GM12873 (cell line): ENCODE measurements around the gene SLIT1.

ENCODE experiments used
- TF ChIP-seq, protein P1 (sequence below): IDR thresholded peaks from 2 replicates; pipeline ENCODE4 v1.5.1; 2012; ENCODE audit warnings: low read depth, mild to moderate bottlenecking, moderate library complexity, low read length, control low read depth; ENCODE audit not compliant: insufficient read depth; ENCODE audit errors: missing control alignments

Gene SLIT1

GRCh38 chr10:97226398-97226797 lies 40.6 kb upstream of the SLIT1 start:
- TF ChIP-seq, protein P1, sequence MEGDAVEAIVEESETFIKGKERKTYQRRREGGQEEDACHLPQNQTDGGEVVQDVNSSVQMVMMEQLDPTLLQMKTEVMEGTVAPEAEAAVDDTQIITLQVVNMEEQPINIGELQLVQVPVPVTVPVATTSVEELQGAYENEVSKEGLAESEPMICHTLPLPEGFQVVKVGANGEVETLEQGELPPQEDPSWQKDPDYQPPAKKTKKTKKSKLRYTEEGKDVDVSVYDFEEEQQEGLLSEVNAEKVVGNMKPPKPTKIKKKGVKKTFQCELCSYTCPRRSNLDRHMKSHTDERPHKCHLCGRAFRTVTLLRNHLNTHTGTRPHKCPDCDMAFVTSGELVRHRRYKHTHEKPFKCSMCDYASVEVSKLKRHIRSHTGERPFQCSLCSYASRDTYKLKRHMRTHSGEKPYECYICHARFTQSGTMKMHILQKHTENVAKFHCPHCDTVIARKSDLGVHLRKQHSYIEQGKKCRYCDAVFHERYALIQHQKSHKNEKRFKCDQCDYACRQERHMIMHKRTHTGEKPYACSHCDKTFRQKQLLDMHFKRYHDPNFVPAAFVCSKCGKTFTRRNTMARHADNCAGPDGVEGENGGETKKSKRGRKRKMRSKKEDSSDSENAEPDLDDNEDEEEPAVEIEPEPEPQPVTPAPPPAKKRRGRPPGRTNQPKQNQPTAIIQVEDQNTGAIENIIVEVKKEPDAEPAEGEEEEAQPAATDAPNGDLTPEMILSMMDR, result no peak

DNA sequence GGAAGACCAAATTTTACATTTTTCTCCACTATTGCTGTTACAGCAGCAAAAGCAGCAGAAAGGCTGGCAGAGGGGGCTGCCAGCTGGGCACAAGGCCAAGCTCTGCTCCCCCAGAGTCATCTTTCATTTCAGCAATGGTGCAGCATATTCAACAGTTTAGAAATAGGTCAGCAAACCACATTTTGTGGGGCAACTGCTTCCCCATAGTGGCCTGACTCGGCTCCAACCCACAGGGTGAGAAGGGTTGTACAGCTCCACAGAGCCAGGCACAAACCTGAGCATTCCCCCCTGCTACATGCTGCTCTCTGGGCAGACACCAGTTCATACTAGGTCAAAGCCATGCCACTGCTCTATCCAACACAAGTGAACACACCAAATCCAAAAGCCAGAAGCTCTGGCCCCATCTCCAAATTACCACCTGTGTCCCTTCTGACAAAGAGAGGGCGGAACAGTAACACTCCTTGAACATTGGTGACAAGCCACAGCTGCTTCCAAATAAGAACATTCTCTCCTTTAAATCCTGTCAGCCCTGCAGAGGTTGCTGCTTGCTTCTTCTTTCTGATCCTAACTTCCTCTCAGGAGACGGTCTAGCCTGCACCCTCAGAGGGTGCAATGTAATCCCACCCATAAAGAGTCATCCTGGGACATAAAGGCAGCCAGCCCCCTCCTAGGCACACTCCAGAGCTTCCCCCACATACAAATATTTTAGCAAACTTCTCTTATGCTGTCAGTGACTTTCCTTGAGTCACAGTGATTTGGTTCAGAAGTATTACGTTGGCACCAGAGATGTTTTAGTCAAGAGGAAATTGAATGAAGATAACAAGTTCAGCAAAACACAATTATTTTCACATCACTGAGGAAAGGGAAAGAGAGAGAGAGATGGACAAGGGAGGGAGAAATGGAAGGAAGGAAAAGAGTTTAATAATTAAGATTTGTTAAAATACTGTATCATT lies 39.0 kb upstream of the SLIT1 start:
- TF ChIP-seq, protein P1, result no peak

GRCh38 chr10:97222326-97222961 lies 36.7 kb upstream of the SLIT1 start:
- TF ChIP-seq, protein P1, result no peak

DNA sequence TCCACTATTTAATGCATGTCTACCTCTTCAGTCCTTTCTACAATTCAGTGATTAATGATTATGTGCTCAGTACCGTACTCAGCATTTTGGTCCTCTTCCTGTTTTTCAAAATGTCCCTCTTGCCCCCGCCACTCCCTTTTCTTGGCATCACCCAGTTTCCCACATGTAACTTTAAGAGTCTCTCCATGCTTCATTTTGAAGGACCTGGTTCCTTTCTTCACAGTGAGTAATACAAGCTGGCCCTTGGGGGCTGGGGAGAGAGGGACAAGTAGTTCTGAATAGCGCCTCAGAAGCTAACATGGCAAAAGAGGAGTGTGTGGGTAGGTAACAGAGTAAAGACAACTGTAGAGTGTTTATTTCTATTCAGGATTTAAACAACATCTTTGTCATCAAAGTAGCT lies 34.6 kb upstream of the SLIT1 start:
- TF ChIP-seq, protein P1, result no peak

DNA sequence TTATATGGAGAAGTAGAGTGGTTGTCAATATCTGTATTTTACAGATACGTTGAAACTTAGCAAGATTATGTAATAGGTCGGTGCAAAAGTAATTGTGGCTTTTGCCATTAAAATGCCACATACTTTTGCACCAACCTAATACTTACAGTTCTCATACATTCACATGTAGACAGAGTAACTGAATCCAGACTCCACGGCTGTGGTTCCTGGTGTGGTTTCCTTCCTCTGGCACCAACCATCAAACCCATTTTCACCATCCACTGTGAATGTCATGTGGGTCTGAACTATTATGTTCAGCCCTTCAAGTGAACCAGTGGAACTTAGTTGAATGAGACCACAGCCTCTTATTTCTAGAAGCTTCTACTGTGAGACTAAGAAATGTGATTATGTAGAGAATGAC lies 31.5 kb upstream of the SLIT1 start:
- TF ChIP-seq, protein P1, result no peak

DNA sequence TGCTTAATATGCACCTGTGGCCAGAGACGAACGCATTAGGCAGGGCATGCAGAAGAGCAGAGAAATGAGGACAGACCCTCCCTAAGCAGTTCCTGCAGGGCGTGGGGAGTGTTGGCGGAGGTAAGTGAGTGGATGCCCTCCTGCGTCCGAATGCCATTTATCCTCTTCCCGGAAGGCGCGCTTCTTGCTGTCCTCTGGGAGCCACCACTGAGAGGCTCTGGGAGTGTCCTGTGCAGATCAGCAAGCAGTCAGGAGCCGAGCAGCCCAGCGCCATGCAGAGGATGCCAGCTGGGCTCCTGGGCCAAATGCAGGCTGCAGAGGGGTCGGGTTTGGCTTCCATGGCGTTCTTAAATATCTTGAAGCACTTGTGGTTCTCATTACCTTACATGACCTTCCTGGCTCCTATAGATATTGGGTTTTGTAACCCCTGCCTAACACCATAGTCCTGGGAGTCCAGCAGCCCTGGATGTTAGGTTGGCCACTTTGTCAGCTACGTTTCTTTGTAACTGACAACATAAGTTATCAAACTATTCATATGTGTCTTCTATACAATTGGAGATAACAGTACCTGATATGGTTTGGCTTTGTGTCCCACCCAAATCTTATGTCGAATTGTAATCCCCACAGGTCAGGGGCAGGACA lies 30.0 kb upstream of the SLIT1 start:
- TF ChIP-seq, protein P1, result no peak

DNA sequence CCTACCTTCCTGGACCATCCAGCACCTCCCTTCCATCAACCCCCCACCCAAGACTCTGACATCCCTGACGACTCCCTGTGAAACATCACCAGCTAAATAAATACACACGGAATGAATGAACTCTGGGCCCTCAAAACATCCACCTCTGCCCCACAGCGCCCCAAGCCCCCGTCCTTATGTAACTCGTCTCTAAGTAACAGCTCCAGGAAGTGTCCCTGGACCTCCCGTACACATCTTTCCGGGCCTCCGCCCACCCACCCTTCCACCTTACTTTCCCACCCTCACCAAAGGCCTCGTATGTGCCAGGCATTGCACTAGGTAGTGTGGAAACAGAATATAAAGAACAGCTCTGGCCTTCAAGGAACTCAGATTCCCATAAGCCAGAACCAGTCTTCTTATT lies 27.7 kb upstream of the SLIT1 start:
- TF ChIP-seq, protein P1, result no peak
